HFF-Myc (cell line): ENCODE results near the gene ZNF507.

Experiments
- DNase-seq: peaks from one replicate; pipeline ENCODE4 v3.0.0-alpha.2; 2011; ENCODE audit warnings: low read depth; ENCODE audit errors: extremely low read depth
- H3K4me3 ChIP-seq: replicated peaks from 2 replicates; pipeline ENCODE4 v1.5.1; 2011; ENCODE audit warnings: low read depth, mild to moderate bottlenecking, control low read depth, low read length
- CTCF ChIP-seq: IDR thresholded peaks from 2 replicates; pipeline ENCODE4 v1.5.1; 2012; ENCODE audit warnings: mild to moderate bottlenecking, low read depth, low read length, control low read depth; ENCODE audit errors: missing control alignments

The ZNF507 gene

GRCh38 chr19:32345261-32346207 is at the start of gene ZNF507:
ZNF507 (plus strand) TSS chr19:32345610; CDS start chr19:32352831, 7,221 bp downstream.
- no peak for TF ChIP-seq CTCF
- H3K4me3 ChIP-seq, result peak within 1 kb of the TSS; percentile 81
- no peak for DNase-seq

- no peak for DNase-seq
- no peak for TF ChIP-seq CTCF
These were observed 48.7 kb upstream of the ZNF507 start for GRCh38 chr19:32296694-32297093.

GRCh38 chr19:32302778-32303177 is 42.6 kb upstream of the ZNF507 start:
- DNase-seq, result no peak
- H3K4me3 ChIP-seq, result no peak overlapping the region
- no peak for TF ChIP-seq CTCF

More at GRCh38 chr19:32296694-32297093, 48.7 kb upstream of the ZNF507 start:
- H3K4me3 ChIP-seq, result no peak overlapping the region

- H3K4me3 ChIP-seq, result no peak overlapping the region
- TF ChIP-seq CTCF, result no peak
- no peak for DNase-seq
These were observed 42.2 kb upstream of the ZNF507 start for GRCh38 chr19:32303193-32303592.

GRCh38 chr19:32307591-32307990 is 37.8 kb upstream of the ZNF507 start:
- no peak for DNase-seq
- TF ChIP-seq CTCF, result no peak

GRCh38 chr19:32308431-32309077 is 36.9 kb upstream of the ZNF507 start:
- DNase-seq, result no peak
- no peak overlapping the region for H3K4me3 ChIP-seq
- no peak for TF ChIP-seq CTCF

More at GRCh38 chr19:32307591-32307990, 37.8 kb upstream of the ZNF507 start:
- no peak overlapping the region for H3K4me3 ChIP-seq
